ENCODE measurements around the gene TBC1D22A. TPM values are rescaled to one million over a fixed set of nuclear protein-coding genes. Genes with fewer than 3 reads are reported as not detected.

TBC1D22A gene
- total RNA-seq, 1 donor from 2014 or later: 18.9 TPM

DNA sequence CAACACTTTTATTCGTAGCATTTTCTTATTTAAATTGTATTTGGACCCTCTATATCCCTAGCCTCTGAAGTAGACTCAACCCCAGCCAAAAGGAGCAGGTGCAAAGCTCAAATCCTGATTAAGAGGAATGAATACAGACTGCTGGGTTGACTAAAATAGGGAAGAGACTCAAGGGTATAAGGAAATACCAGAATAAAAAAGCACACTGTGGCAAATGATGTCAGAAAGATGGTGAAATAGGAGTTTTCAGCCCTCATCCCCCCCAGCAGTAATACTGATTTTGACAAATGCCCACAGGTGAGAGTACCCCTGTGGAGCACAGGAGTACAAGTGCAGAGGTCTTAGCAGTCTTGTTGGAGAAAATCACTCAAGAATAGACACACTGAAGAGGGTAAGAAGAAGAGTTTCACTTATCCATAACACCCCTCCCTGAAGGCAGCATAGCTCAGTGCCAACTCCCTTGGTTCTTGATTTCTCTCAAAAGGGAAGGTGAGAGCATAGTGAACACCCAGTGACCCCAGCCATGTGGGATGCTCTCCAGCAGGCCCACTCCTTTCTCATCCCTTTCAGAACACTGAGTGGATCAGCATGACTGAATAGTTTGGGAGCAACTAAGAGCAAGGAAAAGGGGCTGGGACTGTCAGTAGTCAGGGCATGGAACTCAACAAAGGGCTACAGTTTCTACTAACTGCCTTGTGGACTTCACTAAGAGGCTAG lies 71.7 kb downstream of the TBC1D22A start:
- Mint-ChIP-seq H3K27ac (ENCODE audit: unreplicated experiment) (no peak overlapping the region), H3K4me3 (ENCODE audit: unreplicated experiment) (no peak overlapping the region), H3K36me3 (ENCODE audit: low read depth) (peaks cover 18% of the 10 kb centered on the region), H3K27me3 (ENCODE audit: low read depth) (no peaks in the 10 kb centered on the region), H3K4me1 (ENCODE audit: low read depth) (peaks cover 25% of the 10 kb centered on the region), H3K9me3 (ENCODE audit: low read depth) (peaks cover 34% of the 10 kb centered on the region)
- DNase-seq (ENCODE audit: low spot score): no peak
- TF ChIP-seq CTCF (IDR thresholded peaks at IDR 0.05): no peak

GRCh38 chr22:46835288-46835687 lies 72.8 kb downstream of the TBC1D22A start:
- peaks cover 34% of the 10 kb centered on the region for H3K9me3 Mint-ChIP-seq (ENCODE audit: low read depth)
- no peak overlapping the region for H3K27ac Mint-ChIP-seq (ENCODE audit: unreplicated experiment)
- TF ChIP-seq CTCF (IDR thresholded peaks at IDR 0.05): no peak
- peaks cover 18% of the 10 kb centered on the region for H3K36me3 Mint-ChIP-seq (ENCODE audit: low read depth)
- H3K27me3 Mint-ChIP-seq (ENCODE audit: low read depth): no peaks in the 10 kb centered on the region
- H3K4me3 Mint-ChIP-seq (ENCODE audit: unreplicated experiment): no peak overlapping the region
- no peak for DNase-seq (ENCODE audit: low spot score)
- H3K4me1 Mint-ChIP-seq (ENCODE audit: low read depth): peaks cover 13% of the 10 kb centered on the region

- no peak for DNase-seq (ENCODE audit: low spot score)
- no peak overlapping the region for H3K27ac Mint-ChIP-seq (ENCODE audit: unreplicated experiment)
- H3K36me3 Mint-ChIP-seq (ENCODE audit: low read depth): peaks cover 18% of the 10 kb centered on the region
- H3K4me1 Mint-ChIP-seq (ENCODE audit: low read depth): peaks cover 9% of the 10 kb centered on the region
- peaks cover 34% of the 10 kb centered on the region for H3K9me3 Mint-ChIP-seq (ENCODE audit: low read depth)
- no peaks in the 10 kb centered on the region for H3K27me3 Mint-ChIP-seq (ENCODE audit: low read depth)
- TF ChIP-seq CTCF (IDR thresholded peaks at IDR 0.05): no peak
- H3K4me3 Mint-ChIP-seq (ENCODE audit: unreplicated experiment): no peak overlapping the region
These were observed 73.2 kb downstream of the TBC1D22A start for GRCh38 chr22:46835693-46836092.

DNA sequence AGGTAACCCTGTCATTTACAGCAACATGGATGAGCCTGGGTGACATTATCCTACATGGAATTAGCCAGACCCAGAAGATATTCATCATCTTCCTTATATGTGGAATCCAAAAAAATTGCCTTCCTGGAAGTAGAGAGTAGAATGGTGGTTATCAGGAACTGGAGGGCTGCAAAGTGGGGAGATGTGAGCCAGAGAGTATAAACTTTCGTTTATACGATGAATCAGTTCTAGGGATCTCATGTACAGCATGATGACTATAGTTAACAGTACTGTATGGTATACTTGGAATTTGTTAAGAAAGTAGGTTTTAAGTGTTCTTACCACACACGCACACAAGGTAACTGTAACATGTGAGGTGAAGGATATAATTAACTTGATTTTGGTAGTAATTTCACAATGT lies 79.1 kb downstream of the TBC1D22A start:
- Mint-ChIP-seq H3K4me1 (ENCODE audit: low read depth) (peaks cover 35% of the 10 kb centered on the region), H3K4me3 (ENCODE audit: unreplicated experiment) (no peak overlapping the region), H3K27ac (ENCODE audit: unreplicated experiment) (no peak overlapping the region), H3K9me3 (ENCODE audit: low read depth) (peaks cover 15% of the 10 kb centered on the region), H3K36me3 (ENCODE audit: low read depth) (peaks cover 1% of the 10 kb centered on the region), H3K27me3 (ENCODE audit: low read depth) (no peaks in the 10 kb centered on the region)
- TF ChIP-seq CTCF (IDR thresholded peaks at IDR 0.05): no peak
- DNase-seq (ENCODE audit: low spot score): no peak

DNA sequence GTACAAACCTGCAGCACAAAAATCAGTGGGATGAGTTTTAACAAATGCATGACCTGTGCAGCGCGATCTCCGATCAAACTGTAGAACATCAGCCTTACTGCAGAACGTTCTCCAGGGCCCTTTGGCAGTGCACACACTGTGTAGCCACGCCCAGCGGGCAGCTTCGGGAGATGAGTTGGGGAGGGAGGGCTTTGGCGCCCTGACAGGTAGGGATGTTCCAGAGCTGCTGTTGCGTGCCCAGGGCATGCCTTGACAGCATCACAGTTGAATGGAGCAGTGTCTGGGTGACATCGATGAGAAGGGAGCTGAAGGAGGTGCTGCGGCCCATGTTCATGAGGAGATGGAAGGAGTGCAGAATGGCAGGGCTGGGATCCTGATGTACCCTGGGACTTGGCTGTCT lies 80.2 kb downstream of the TBC1D22A start:
- TF ChIP-seq CTCF (IDR thresholded peaks at IDR 0.05): no peak
- H3K27me3 Mint-ChIP-seq (ENCODE audit: low read depth): no peaks in the 10 kb centered on the region
- H3K27ac Mint-ChIP-seq (ENCODE audit: unreplicated experiment): no peak overlapping the region
- peaks cover 43% of the 10 kb centered on the region for H3K4me1 Mint-ChIP-seq (ENCODE audit: low read depth)
- H3K36me3 Mint-ChIP-seq (ENCODE audit: low read depth): no peaks in the 10 kb centered on the region
- peaks cover 11% of the 10 kb centered on the region for H3K9me3 Mint-ChIP-seq (ENCODE audit: low read depth)
- DNase-seq (ENCODE audit: low spot score): no peak
- H3K4me3 Mint-ChIP-seq (ENCODE audit: unreplicated experiment): no peak overlapping the region
